GM18511 (cell line): ENCODE data around the gene FXN.
"Not testable (repeated sequence)": the region's sequence is repeated elsewhere in the genome, so short reads cannot be mapped to it uniquely, and the experiment has no call there.

Experiments
- ATAC-seq: cut with Tn5 transposase; IDR thresholded peaks from one replicate; pipeline ENCODE4 v1.9.1; 2021; ENCODE audit warnings: mild to moderate bottlenecking, moderate library complexity; ENCODE audit not compliant: unreplicated experiment

The FXN gene

DNA sequence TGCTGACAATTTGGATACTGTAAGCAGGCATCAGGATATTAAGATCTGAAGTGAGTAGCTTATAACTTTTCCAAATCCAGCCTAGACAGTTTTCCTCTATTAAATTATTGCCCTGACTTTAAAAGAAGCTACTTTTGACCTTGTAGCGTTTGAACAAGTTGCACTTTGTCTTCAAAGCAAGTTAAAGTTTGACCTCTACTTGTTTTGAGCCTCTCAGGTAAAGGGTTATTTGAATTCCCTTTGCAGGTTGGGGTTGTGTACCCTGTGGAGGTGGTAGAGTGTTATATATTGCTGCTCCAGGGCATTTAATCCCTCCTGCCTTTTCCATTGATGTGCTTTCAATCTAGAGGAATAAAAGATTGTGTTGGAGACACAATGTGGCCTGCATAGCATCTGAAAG, 30.1 kb downstream of the FXN start:
- ATAC-seq, result no peak

DNA sequence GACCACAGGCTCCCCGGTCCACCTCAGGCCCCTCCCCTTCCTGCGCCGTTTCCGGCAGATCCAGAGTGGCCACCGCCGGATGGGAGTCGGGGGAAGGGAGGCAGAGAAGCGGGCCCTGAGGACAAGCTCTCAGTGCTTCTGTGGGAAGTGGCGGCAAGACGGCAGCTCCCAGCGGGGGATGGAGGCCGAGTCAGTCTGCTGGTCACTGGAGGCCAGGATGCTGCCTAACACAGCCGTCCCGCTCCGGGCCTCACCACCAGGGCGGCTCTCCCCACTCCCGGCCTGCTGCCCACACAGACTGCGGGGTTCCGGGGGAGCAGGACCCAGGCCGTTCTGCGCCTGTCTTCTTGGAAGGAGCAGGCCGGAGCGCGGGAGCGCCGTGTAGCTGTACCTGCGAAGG, 31.4 kb downstream of the FXN start:
- no peak for ATAC-seq

DNA sequence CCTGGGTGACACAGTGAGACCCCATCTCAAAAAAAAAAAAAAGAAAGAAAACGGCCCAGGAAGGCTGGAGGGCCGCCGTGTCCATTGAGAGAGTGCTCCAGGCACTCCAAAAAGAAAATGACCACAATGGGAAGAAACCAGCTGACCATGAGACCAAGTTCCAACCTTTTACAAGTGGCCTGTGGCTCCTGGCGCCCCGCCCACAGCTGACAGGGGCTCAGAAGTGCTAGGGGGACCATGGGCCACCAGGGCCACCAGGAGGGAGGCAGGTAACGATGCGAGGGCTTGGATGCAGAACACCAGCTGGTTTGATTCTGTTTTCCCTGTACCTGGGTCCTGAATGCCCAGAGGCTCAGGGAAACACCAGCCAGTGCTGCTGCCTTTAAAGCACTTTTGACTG, 34.6 kb downstream of the FXN start:
- ATAC-seq, result no peak

DNA sequence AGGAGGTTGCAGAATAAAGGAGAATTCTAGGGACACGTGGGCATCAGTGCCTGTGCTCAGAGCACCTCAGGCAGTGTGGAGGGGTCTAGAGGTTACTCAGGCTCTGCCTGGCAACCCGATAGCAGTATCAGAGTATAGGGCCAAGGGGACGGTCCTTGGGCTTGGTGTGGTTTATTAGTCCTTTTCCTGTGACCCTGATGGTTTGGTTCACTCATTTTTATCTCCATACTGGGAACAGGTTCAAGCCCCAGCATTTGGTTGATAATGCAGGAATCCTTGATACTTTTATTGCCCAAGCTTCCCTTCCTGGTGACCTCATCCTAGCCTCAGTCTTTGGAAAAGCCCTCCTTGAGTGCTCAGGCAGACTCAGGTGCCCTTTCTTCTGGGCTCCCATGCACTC, 35.5 kb downstream of the FXN start:
- ATAC-seq, result no peak

DNA sequence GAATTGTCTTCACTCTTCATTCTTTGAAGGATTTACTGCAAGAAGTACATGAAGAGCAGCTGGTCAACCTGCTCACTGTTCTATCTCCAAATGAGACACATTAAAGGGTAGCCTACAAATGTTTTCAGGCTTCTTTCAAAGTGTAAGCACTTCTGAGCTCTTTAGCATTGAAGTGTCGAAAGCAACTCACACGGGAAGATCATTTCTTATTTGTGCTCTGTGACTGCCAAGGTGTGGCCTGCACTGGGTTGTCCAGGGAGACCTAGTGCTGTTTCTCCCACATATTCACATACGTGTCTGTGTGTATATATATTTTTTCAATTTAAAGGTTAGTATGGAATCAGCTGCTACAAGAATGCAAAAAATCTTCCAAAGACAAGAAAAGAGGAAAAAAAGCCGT, 37.6 kb downstream of the FXN start:
- no peak for ATAC-seq

DNA sequence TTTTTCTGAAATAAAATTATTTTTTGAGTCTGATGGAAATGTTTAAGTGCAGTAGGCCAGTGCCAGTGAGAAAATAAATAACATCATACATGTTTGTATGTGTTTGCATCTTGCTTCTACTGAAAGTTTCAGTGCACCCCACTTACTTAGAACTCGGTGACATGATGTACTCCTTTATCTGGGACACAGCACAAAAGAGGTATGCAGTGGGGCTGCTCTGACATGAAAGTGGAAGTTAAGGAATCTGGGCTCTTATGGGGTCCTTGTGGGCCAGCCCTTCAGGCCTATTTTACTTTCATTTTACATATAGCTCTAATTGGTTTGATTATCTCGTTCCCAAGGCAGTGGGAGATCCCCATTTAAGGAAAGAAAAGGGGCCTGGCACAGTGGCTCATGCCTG, 39.2 kb downstream of the FXN start:
- no peak for ATAC-seq

DNA sequence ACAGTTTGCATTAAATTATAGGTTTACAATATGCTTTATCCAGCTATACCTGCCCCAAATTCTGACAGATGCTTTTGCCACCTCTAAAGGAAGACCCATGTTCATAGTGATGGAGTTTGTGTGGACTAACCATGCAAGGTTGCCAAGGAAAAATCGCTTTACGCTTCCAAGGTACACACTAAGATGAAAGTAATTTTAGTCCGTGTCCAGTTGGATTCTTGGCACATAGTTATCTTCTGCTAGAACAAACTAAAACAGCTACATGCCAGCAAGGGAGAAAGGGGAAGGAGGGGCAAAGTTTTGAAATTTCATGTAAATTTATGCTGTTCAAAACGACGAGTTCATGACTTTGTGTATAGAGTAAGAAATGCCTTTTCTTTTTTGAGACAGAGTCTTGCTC, 41.0 kb downstream of the FXN start:
- no peak for ATAC-seq

DNA sequence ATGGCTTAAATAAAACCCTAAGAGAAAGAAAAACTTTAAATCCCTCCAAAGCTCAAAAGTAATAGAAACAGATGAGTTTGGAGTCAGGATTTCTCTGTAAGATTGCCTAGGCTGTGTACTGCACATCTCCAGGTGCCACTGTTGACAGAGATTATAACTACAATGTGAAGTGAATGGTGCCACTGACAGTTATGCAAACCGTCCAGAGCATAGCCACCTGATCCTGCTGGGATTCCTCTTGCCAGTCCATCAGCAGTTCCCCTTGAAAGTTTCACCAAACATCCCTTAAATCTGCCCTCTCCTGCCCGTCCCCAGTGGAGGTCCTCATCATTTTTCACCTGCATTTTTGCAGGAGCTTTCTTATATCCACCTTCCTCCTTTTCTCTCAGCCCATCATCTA, 42.5 kb downstream of the FXN start:
- no peak for ATAC-seq

DNA sequence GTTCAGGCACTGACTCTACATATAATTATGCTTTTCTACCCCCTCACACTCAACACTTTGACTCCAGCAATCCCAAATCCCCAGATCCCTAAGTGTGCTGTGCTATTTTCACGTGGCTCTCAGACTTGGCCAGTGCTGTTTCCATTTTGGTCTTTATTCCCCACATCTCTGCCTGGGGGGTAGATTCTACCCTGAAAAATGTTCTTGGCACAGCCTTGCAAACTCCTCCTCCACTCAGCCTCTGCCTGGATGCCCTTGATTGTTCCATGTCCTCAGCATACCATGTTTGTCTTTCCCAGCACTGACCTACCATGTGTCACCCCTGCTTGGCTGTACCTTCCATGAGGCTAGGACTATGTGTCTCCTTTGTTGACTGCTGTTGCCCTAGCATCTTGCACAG, 43.0 kb downstream of the FXN start:
- ATAC-seq, result no peak

DNA sequence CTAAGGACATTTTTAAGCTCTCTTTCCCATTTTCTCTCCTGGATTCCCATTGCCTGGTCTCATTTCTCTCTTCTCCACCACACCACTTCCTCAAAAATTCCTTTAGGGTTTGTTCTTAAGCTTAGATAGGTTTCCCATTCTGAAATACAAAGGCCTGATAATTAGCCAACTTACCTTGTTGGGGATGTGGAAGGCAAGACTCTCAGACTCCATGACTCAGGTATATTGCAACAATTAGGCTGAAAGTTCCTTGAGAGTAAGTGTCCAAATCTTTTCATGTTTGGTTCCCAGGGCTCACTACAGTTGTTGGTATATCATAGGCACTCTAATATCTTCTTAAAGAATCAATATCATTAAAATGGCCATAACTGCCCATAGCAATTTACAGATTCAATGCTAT, 43.6 kb downstream of the FXN start:
- ATAC-seq, result no peak

DNA sequence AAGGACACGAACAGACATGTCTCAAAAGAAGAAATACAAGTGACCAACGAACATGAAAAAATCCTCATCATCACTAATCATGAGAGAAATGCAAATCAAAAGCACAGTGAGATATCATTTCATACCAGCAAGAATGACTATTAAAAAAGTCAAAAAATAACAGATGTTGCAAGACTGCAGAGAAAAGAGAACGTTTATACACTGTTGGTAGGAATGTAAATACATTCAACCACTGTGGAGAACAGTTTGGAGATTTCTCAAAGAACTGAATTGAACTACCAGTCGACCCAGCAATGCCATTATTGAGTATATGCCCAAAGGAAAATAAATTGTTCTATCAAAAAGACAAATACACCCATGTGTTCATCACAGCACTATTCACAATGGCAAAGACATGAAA, 45.7 kb downstream of the FXN start:
- ATAC-seq, result no peak

DNA sequence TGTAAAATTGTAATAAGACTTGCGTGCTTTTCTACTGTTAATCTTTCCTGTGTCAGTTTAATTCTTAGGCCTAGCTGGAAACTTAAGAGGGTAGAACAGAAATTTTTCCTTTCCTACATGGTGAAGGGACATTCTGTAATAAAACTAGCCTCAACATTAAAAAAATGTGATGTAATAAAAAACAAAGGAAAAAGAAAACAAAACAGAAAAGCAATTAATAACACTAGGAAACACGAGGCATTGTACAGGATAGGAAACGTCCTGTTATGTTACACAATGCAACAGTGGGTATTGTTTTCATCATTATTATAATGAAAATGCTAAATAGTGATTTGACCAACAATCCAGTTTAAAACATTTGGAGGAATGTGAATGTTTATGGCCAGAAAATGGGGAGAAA, 47.8 kb downstream of the FXN start:
- ATAC-seq, result no peak

DNA sequence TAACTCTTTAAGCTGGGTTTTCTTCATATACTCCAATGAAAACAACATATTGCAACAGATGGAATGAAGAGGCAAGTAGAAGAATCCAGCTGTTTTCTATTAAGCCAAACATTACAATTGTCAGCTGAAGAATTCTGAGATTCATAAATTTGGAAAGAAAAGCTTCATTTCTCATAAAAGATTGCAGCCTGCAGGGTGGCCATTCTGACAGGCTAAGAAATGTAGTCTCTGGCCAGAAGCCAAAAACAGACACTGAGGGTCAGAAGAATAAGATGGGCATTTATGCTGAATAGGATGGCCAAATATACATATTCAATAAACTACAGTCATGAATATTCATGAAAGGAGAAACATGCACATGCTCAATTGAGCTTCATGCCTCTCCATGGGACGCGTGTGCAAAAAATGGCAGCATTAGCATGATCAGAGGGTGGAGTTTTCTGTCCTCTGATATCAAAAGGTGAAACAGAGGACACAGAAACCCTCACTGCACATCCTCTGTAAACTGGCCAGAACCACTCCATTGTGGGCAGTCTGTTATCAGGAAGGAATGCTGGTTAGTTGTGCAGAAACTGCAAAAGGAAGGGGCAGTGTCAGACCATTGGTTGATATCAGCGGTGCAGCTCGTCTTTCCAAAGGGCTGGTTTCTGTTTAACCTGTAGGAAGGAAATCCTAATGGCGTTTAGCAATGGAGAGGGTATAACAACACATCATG, 50.2 kb downstream of the FXN start:
- no peak for ATAC-seq

DNA sequence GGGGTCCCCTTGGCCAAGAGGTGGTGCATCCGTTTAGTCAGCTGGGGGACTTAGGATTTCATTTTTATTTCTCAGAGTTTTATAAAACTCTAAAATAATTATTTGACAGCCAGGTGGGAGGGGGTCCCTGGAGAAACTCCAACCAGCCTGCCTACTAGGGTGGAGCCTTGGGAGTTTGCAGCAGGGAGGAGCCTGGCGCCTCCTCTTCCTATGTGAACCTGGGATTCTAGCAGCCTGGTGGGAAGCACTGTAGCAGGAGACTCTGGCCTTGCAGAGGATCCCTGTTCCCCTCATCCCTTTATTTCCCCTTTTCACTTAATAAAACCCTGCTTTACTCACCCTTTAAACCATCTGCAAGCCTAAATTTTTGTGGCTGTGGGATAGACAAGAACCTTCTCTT, 50.8 kb downstream of the FXN start:
- ATAC-seq, result no peak

DNA sequence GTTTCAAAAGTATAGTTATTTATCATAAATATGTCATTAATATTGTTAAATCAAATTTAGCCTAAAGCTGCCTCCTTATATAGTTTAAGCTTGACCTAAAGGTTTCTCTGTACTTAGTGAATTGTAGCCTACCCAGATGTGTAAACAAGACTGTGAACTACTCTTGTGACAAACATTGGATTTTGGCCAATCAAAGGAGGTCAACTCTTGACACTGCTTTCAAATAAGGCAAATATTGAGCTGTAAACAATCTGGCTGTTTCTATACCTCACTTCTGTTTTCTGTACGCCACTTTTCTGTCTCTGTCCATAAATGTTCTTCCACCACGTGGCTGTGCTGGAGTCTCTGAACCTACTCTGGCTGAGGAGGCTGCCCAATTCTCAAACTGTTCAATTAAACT, 51.2 kb downstream of the FXN start:
- no peak for ATAC-seq

DNA sequence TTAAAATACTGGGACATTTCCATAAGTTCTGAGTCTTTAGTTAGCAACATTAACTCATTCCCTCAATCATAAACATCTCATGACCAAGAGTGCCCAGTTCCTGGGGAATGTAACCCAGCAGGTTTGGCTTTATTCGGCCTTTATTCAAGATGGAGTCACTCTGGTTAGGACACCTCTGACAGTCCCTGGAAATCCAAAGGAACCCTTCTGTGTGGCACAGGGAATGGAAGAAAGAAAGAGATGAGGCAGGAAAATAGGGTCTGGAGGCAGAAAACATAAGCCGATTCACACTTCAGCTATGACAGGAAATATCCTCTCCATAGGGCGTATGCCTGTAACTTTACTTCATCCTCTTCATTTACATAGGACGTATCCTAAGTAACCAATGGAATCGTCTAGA, 53.5 kb downstream of the FXN start:
- ATAC-seq, result no peak

DNA sequence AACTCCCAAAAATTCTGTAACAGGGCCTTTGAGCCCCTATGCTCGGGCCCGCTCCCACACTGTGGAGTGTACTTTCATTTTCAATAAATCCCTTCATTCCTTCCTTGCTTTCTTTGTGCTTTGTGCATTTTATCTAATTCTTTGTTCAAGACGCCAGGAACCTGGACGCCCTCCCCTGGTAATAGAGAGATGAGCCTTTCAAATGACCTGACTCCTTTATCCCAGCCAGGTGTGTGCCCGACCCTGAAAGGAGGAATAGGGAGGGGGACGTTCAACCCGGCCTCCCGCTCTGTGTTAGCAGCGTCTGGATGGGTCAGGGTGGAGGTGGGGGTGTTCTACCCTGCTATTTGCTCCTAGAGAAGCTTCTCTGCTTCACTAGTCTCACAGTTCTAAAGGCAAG, 53.9 kb downstream of the FXN start:
- no peak for ATAC-seq

DNA sequence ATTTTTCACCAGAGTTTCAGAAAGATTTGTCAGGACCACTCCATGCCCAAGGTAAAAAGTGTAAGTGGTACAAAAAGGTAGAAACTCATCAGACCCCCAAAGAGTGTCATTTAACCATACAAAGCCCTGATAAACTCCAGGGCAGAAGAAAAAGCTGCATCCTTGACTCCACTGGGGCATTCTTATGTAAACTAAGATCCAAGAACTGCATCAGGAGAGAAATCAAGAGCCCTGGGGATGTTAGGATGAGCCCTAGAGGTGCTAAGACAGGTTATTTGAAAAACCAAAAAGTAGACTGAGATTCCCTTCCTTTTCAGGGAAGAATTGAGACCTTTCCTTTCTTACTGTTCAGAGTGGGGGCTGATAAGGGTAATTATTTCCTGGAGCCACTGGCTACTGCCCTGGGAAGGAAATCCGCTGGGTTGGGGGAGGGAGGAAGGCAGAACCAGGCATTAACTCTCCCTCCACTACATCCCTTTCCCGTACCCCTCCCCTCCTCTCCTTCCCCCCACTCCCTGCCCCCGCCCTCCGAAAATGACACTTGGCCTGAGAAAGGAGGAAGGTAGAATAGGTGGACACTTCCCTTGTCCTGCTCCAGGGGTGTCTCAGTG, 54.7 kb downstream of the FXN start:
- no peak for ATAC-seq

DNA sequence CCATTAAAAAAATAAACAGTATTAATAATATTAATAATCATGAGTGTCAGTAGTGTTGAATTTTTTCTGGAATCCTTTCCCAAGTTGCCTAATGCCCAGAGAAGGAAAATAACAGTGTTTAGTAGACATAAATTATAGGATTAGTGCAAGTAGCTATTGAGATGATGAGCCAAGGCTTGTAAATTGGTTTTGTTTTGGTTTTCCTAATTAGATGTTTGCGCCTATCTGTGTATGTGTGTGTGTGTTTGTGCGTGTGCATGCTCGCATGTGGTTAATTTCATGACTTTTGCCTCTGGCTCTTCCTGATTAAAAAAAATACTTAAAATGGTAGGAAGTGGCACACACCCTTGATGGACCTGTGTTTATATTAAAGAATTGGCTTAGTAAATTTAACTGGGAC, 55.4 kb downstream of the FXN start:
- no peak for ATAC-seq

DNA sequence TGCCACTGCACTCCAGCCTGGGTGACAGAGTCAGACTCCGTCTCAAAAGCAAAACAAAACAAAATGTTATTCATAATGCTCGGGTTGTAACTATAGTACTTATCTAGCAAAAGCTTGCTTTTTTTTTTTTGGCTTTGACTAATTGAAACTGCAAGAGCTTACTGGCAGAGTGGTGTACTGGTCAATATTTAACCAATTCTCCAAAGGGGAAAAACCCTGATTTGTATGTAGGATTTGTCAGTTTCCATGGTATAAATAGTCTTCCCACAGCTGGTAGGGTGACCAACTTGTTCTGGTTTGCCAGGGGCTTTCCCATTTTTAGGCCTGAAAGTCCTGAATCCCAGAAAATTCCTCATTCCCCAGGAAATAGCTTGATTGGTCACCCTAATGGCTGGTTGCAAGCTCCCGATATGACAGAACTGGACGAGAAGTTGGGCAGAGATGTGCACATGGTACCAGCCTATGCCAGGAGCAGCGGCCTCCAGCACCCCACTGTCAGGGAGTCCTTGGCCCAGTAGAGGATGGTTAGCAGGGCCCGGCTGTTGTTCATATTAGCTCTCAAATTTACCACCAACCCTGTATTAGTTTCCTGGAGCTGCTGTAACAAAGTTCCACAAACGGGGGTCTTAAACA, 58.0 kb downstream of the FXN start:
- ATAC-seq, result peak; percentile 83

DNA sequence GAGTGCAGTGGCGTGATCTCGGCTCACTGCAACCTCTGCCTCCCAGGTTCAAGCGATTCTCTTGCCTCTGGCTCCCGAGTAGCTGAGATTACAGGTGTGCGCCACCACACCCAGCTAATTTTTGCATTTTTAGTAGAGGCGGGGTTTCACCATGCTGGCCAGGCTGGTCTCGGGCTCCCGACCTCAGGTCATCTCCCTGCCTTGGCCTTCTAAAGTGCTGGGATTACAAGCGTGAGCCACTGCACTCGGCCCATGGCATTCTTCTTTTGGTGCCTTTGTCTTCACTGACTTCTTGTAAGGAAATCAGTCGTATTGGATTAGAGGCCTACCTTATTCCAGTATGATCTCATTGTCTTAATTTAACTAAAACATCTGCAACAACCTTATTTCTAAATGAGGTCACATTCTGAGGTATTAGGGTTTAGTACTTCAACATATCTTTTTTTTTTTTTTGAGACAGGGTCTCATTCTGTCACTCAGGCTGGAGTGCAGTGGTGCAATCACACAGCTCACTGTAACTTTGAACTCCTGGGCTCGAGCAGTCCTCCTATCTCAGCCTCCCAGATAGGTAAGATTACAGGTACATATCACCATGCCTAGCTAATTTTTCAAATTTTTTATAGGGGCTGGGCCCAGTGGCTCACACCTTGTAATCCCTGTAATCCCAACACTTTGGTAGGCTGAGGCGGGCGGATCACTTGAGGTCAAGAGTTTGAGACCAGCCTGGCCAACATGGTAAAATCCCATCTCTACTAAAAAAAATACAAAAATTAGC, 59.0 kb downstream of the FXN start:
- not testable (repeated sequence) for ATAC-seq

DNA sequence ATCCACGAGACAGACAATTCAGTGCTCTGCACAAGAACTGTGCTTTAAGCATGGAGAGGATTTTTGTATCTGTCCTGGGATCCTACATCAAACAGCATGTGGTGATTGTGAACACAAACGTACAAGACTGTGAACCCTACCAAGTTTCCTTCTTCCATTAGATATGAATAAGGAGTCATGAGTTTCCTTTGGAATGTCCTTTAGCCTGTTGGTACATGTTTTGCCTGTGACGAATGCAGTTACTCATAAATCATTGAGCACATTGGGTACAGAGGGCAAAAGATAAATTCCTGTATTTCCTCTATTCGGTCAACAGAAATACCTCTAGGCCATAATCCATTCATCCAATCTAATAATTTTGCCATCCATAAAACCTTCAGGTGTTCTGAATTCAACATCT, 61.5 kb downstream of the FXN start:
- no peak for ATAC-seq
